ENCODE data around the gene RBM26. TPM values are rescaled to one million over a fixed set of nuclear protein-coding genes. Genes with fewer than 3 reads are reported as not detected.

The RBM26 gene
- total RNA-seq, 1 experiment from 2014 or later: 65.7 TPM

GRCh38 chr13:79451500-79451962 lies 45.5 kb upstream of the RBM26 start:
- H3K4me1 ChIP-seq (ENCODE audit: insufficient read depth, low read length, poor library complexity, severe bottlenecking): peaks cover 23% of the 10 kb centered on the region
- no peak overlapping the region for H3K4me3 ChIP-seq (ENCODE audit: low read depth, low read length, poor library complexity, severe bottlenecking)
- ChIA-PET CTCF (no interaction called here), POLR2A (ENCODE audit: low non-redundant PET) (no interaction called here)
- no TSS peak for BruUV-seq (replicated peaks)
- peak; percentile 60 for DNase-seq (ENCODE audit: low spot score)
- no peaks in the 10 kb centered on the region for H3K36me3 ChIP-seq (ENCODE audit: insufficient read depth, low read length, poor library complexity, severe bottlenecking)
- H3K9me3 ChIP-seq (ENCODE audit: low read depth, low read length, poor library complexity, severe bottlenecking): no peaks in the 10 kb centered on the region
- H3K27ac ChIP-seq (ENCODE audit: low read depth, low read length, poor library complexity, severe bottlenecking): no peak overlapping the region
- intact Hi-C loops (cut with micrococcal nuclease; ENCODE audit: unreplicated experiment): no loop called here
- peaks cover 11% of the 10 kb centered on the region for H3K27me3 ChIP-seq (replicated peaks; ENCODE audit: insufficient read depth, low read depth, low read length, poor library complexity)
- TF ChIP-seq EZH2 (IDR thresholded peaks at IDR 0.05; ENCODE audit: borderline replicate concordance, low read depth, low read length, poor library complexity, severe bottlenecking): no peak
- TF ChIP-seq, protein P1, sequence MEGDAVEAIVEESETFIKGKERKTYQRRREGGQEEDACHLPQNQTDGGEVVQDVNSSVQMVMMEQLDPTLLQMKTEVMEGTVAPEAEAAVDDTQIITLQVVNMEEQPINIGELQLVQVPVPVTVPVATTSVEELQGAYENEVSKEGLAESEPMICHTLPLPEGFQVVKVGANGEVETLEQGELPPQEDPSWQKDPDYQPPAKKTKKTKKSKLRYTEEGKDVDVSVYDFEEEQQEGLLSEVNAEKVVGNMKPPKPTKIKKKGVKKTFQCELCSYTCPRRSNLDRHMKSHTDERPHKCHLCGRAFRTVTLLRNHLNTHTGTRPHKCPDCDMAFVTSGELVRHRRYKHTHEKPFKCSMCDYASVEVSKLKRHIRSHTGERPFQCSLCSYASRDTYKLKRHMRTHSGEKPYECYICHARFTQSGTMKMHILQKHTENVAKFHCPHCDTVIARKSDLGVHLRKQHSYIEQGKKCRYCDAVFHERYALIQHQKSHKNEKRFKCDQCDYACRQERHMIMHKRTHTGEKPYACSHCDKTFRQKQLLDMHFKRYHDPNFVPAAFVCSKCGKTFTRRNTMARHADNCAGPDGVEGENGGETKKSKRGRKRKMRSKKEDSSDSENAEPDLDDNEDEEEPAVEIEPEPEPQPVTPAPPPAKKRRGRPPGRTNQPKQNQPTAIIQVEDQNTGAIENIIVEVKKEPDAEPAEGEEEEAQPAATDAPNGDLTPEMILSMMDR (conservative IDR thresholded peaks at IDR 0.05; ENCODE audit: low read depth, low read length): no peak

GRCh38 chr13:79450110-79450509 lies 44.1 kb upstream of the RBM26 start:
- no peak for TF ChIP-seq EZH2 (IDR thresholded peaks at IDR 0.05; ENCODE audit: borderline replicate concordance, low read depth, low read length, poor library complexity, severe bottlenecking)
- TF ChIP-seq, protein P1 (conservative IDR thresholded peaks at IDR 0.05; ENCODE audit: low read depth, low read length): no peak
- H3K27ac ChIP-seq (ENCODE audit: low read depth, low read length, poor library complexity, severe bottlenecking): no peak overlapping the region
- DNase-seq (ENCODE audit: low spot score): no peak
- no peak overlapping the region for H3K4me3 ChIP-seq (ENCODE audit: low read depth, low read length, poor library complexity, severe bottlenecking)
- H3K36me3 ChIP-seq (ENCODE audit: insufficient read depth, low read length, poor library complexity, severe bottlenecking): no peaks in the 10 kb centered on the region
- no peaks in the 10 kb centered on the region for H3K9me3 ChIP-seq (ENCODE audit: low read depth, low read length, poor library complexity, severe bottlenecking)
- peaks cover 23% of the 10 kb centered on the region for H3K4me1 ChIP-seq (ENCODE audit: insufficient read depth, low read length, poor library complexity, severe bottlenecking)
- peaks cover 17% of the 10 kb centered on the region for H3K27me3 ChIP-seq (replicated peaks; ENCODE audit: insufficient read depth, low read depth, low read length, poor library complexity)
- ChIA-PET CTCF (no interaction called here), POLR2A (ENCODE audit: low non-redundant PET) (no interaction called here)
- intact Hi-C loops (cut with micrococcal nuclease; ENCODE audit: unreplicated experiment): no loop called here
- BruUV-seq (replicated peaks): no TSS peak

DNA sequence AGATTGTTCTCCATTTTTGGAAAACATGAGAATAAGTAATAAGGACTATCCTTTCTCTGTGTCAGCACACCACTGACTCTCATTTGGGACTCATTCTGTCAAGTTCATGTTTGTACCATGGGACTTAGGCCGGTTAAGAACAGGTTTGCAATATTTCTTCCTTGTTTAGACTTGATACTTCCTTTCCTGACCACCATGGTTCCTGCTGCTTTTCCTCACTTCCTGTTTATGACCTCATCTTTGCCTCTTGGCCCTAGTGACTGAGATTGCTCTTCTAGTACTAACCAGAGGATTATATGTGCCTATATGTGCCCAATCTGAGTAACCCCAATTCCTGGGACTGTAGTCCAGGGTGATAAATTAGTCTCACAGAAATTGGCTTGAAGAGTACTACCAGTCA lies 42.4 kb upstream of the RBM26 start:
- no peaks in the 10 kb centered on the region for H3K36me3 ChIP-seq (ENCODE audit: insufficient read depth, low read length, poor library complexity, severe bottlenecking)
- peaks cover 12% of the 10 kb centered on the region for H3K27me3 ChIP-seq (replicated peaks; ENCODE audit: insufficient read depth, low read depth, low read length, poor library complexity)
- intact Hi-C loops (cut with micrococcal nuclease; ENCODE audit: unreplicated experiment): no loop called here
- H3K9me3 ChIP-seq (ENCODE audit: low read depth, low read length, poor library complexity, severe bottlenecking): no peaks in the 10 kb centered on the region
- no peak overlapping the region for H3K4me3 ChIP-seq (ENCODE audit: low read depth, low read length, poor library complexity, severe bottlenecking)
- ChIA-PET CTCF (no interaction called here), POLR2A (ENCODE audit: low non-redundant PET) (no interaction called here)
- peaks cover 23% of the 10 kb centered on the region for H3K4me1 ChIP-seq (ENCODE audit: insufficient read depth, low read length, poor library complexity, severe bottlenecking)
- no peak overlapping the region for H3K27ac ChIP-seq (ENCODE audit: low read depth, low read length, poor library complexity, severe bottlenecking)
- TF ChIP-seq, protein P1 (conservative IDR thresholded peaks at IDR 0.05; ENCODE audit: low read depth, low read length): no peak
- TF ChIP-seq EZH2 (IDR thresholded peaks at IDR 0.05; ENCODE audit: borderline replicate concordance, low read depth, low read length, poor library complexity, severe bottlenecking): no peak
- peak; percentile 41 for DNase-seq (ENCODE audit: low spot score)
- no TSS peak for BruUV-seq (replicated peaks)
